Uterus (tissue), 4 donors: ENCODE measurements around the gene JAML. TPM values are rescaled to one million over a fixed set of nuclear protein-coding genes. Genes with fewer than 3 reads are reported as not detected.

Experiments
- DNase-seq, 2 donors: peaks; one replicate each; pipeline ENCODE4 v3.0.0-alpha.2; 2019 to 2020
- H3K27ac ChIP-seq, 2 donors: fragments of 200-600 bp; sonication (generic); 1 replicate in 1 of 2; 2 replicates in 1 of 2; pipeline ENCODE4 v1.5.1; 2016 to 2018
- H3K27me3 ChIP-seq, 2 donors: fragments of 200-600 bp; sonication (generic); one replicate each; pipeline ENCODE4 v1.5.1; 2018 to 2019; ENCODE audit warnings: control low read depth in 1 of 2
- H3K36me3 ChIP-seq, 2 donors: fragments of 200-600 bp; sonication (generic); one replicate each; pipeline ENCODE4 v1.5.1; 2019; ENCODE audit warnings: control low read depth in 1 of 2
- H3K4me1 ChIP-seq, 2 donors: fragments of 200-600 bp; sonication (generic); one replicate each; pipeline ENCODE4 v1.5.1; 2018 to 2019; ENCODE audit warnings: control low read depth in 1 of 2
- H3K4me3 ChIP-seq, 2 donors: fragments of 200-600 bp; sonication (generic); 1 replicate in 1 of 2; 2 replicates in 1 of 2; pipeline ENCODE4 v1.5.1; 2018 to 2019; ENCODE audit warnings: mild to moderate bottlenecking in 1 of 2
- H3K9me3 ChIP-seq, 2 donors: fragments of 200-600 bp; sonication (generic); one replicate each; pipeline ENCODE4 v1.5.1; 2019; ENCODE audit warnings: control low read depth in 1 of 2
- POLR2A ChIP-seq, 2 donors: fragments of 450-650 bp; IDR thresholded peaks; one replicate each; pipeline ENCODE4 v1.6.1; 2016; ENCODE audit warnings: antibody characterized with exemption in 2 of 2, mild to moderate bottlenecking in 1 of 2, moderate library complexity in 1 of 2
- intact Hi-C: fragments of 100-400 bp; cut with DNase I; formaldehyde crosslinking; loops from one replicate; pipeline ENCODE4 v1.15.1; 2023; ENCODE audit warnings: low total_unique reads
- total RNA-seq, 4 donors: library from RNA; depleted of rRNA in 3 of 4; stranded (reverse); fragments of >200 nt in 3 of 4; gene quantifications; one replicate each; pipeline versions ENCODE4 v1.1.0 to v1.2.4, GENCODE V29; 2014 to 2023
- TF ChIP-seq, protein P1 (sequence below), 4 experiments: fragments of 200-600 bp in 2 of 4; fragments of 450-650 bp in 2 of 4; sonication (generic) in 2 of 4; IDR thresholded peaks; one replicate each; pipeline ENCODE4 v1.5.1; 2016 to 2019; ENCODE audit warnings: antibody characterized with exemption in 4 of 4, mild to moderate bottlenecking in 2 of 4, moderate library complexity in 1 of 4
- donor health status: DM: yes; HTN: yes; CAD: no.

The JAML gene
- total RNA-seq, 4 donors from 2014 or later, result 1.2 to 9.1 (median 5.6) TPM

DNA sequence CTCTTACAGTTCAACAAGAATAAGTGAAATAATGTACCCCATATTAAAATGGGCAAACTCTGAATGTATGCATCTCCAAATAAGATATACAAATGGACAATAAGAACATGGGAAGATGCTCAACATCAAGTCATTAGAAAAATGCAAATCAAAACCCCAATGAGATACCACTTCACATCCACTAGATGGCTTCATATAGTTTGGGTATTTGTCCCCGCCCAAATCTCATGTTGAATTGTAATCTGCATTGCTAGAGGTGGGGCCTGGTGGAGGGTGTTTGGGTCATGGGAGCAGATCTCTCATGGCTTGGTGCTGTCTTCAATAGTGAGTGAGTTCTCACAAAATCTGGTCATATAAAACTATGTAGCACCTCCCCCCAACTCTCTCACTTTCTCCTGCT is 33.6 kb upstream of the JAML start:
- Histone ChIP-seq H3K9me3 (no peaks in the 10 kb centered on the region), H3K27ac (no peak overlapping the region), H3K27me3 (peaks cover 0 to 18% of the 10 kb centered on the region in 2 donors), H3K4me1 (no peaks in the 10 kb centered on the region), H3K4me3 (no peak overlapping the region), H3K36me3 (no peaks in the 10 kb centered on the region)
- intact Hi-C loops, result no loop called here
- TF ChIP-seq POLR2A (IDR thresholded peaks at IDR 0.05), result no peak
- TF ChIP-seq, protein P1, sequence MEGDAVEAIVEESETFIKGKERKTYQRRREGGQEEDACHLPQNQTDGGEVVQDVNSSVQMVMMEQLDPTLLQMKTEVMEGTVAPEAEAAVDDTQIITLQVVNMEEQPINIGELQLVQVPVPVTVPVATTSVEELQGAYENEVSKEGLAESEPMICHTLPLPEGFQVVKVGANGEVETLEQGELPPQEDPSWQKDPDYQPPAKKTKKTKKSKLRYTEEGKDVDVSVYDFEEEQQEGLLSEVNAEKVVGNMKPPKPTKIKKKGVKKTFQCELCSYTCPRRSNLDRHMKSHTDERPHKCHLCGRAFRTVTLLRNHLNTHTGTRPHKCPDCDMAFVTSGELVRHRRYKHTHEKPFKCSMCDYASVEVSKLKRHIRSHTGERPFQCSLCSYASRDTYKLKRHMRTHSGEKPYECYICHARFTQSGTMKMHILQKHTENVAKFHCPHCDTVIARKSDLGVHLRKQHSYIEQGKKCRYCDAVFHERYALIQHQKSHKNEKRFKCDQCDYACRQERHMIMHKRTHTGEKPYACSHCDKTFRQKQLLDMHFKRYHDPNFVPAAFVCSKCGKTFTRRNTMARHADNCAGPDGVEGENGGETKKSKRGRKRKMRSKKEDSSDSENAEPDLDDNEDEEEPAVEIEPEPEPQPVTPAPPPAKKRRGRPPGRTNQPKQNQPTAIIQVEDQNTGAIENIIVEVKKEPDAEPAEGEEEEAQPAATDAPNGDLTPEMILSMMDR (IDR thresholded peaks at IDR 0.05), result no peak
- no peak for DNase-seq

DNA sequence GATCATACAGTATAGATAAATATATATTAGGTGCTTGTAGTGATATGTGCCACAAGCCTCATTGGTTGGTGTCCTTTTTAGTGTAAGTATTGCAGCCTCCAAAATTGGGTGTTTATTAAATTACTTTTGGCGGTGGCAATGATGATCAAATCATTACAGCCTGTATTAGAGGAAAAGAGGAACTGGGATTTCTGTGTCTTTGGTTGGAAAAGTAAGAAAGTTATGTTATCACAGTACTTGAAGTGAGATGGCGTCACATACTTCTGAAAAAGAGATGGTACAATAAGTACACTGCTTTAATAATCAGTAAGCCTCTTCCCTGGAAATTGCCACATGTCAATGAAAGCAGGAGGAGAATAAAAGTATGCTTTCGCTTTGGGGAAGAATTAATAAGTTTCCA is 27.9 kb upstream of the JAML start:
- H3K4me1 ChIP-seq, result no peaks in the 10 kb centered on the region
- no peak overlapping the region for H3K27ac ChIP-seq
- H3K27me3 ChIP-seq, result peaks cover 0 to 13% of the 10 kb centered on the region in 2 donors
- intact Hi-C loops, result no loop called here
- no peak for TF ChIP-seq POLR2A (IDR thresholded peaks at IDR 0.05)
- TF ChIP-seq, protein P1 (IDR thresholded peaks at IDR 0.05), result no peak
- peak overlapping the region in 1 of 2 donors; percentile 48 for H3K4me3 ChIP-seq
- H3K36me3 ChIP-seq, result no peaks in the 10 kb centered on the region
- DNase-seq, result no peak
- no peaks in the 10 kb centered on the region for H3K9me3 ChIP-seq

DNA sequence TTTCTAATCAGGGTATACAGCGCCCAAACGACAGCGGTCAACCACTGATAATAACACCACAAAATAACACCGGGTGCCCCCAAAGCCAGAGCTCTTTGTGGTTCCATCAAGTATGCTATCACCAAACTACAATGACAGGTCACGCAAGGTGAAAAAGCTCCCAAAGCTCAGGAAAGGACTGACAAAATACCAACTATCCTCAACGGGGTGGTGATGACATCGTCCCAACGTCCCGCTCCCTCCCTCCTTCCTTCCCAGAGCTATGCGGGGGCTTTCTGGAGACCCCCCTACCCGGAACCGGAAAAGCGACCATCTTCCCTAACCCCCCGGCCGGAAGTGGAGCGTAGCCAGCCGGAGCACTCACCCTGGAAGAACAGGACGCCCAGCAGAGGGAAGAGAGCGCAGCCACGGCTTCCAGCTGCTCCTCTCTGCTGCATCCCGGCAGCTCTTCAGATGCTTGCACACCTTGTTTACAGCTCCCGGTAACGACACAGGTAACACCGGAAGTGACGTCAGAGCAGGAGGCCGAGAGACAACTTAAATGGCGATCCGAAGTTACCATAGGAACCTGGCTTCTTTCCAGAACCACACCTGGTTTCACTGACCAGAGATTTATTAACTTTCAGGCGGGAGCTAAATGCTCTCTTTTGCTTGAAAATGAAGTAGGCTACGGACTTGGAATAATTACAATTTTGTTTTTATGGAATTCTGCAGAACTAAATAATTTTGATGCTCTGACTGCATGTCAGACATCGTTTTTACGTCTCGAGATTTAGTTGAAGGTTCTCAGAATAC is 27.2 kb upstream of the JAML start, which contains the start of gene MPZL3:
Gene MPZL3, minus strand, starts transcription at position 508 of the 795 bp plus-strand sequence. Its CDS starts 71 bp downstream, at position 437.
- intact Hi-C loops, result no loop called here

DNA sequence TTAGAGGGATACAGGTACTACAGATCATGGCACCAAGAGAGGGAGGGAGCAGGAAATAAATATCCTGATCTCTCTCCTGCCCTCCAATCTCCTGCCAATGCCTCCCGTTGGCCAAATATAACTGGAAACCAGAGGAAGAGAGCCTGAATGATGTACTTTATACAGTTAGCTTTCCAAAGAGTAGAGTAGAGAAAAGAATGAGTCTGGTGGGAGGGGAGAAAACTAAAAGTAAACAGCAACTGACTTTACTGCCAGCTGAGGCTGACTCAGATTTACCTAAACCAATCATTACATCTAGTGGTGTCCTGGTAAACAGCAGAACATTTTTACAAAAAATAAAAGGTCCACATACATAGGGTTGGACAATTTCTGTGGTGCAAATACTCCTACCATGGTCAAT is 22.2 kb upstream of the JAML start:
- no peaks in the 10 kb centered on the region for H3K9me3 ChIP-seq
- H3K27me3 ChIP-seq, result no peaks in the 10 kb centered on the region
- intact Hi-C loops, result no loop called here
- no peak overlapping the region for H3K27ac ChIP-seq
- no peak overlapping the region for H3K4me3 ChIP-seq
- H3K36me3 ChIP-seq, result no peaks in the 10 kb centered on the region
- no peaks in the 10 kb centered on the region for H3K4me1 ChIP-seq
- TF ChIP-seq POLR2A (IDR thresholded peaks at IDR 0.05), result no peak
- TF ChIP-seq, protein P1 (IDR thresholded peaks at IDR 0.05), result no peak
- no peak for DNase-seq

More for the DNA sequence above, 27.2 kb upstream of the JAML start, which contains the start of gene MPZL3:
- Histone ChIP-seq H3K4me3 (peak within 1 kb of the TSS; percentile 48 to 54), H3K36me3 (no peaks in the 10 kb centered on the region), H3K9me3 (no peaks in the 10 kb centered on the region), H3K4me1 (no peaks in the 10 kb centered on the region), H3K27ac (peak within 1 kb of the TSS; percentile 35 to 56), H3K27me3 (peaks cover 0 to 13% of the 10 kb centered on the region in 2 donors)
- DNase-seq, result peak; percentile 46 to 73
- TF ChIP-seq, protein P1 (IDR thresholded peaks at IDR 0.05), result no peak
- TF ChIP-seq POLR2A (IDR thresholded peaks at IDR 0.05), result peak in 1 of 2 donors; percentile 23

DNA sequence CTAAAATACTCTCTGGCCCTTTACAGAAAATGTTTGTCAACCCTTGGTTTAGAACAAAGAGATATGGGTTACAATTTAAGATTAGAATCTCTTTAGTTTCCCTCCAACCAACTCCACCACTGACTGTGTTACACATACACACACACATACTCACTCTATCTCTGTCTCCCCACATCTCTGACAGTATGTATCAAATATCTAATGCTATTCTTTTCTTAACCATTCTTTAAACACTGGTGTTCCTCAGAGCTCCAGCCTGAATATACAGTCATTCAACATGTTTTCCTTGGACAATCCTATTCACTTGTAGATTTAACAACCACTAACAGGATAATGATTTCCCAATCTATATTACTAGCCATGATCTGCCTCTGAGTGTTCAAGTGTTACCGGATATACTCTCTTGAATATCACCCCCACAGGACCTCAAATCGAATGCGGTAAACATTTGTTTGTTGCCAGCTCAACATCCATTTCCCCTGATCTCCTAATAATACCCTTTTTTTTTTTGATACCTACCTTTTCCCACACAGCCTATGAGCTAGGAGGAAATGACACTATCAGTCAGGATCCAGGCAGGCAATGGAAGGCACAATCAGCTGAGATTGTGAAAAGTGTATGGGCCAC is 21.2 kb upstream of the JAML start:
- Histone ChIP-seq H3K9me3 (no peaks in the 10 kb centered on the region), H3K4me1 (no peaks in the 10 kb centered on the region), H3K27me3 (no peaks in the 10 kb centered on the region), H3K4me3 (no peak overlapping the region), H3K27ac (no peak overlapping the region), H3K36me3 (no peaks in the 10 kb centered on the region)
- intact Hi-C loops, result no loop called here
- no peak for DNase-seq
- TF ChIP-seq, protein P1 (IDR thresholded peaks at IDR 0.05), result no peak
- no peak for TF ChIP-seq POLR2A (IDR thresholded peaks at IDR 0.05)
